Embryonic facial prominence (tissue), 1 donor: ENCODE measurements around the gene SREBF1.

Experiments
- DNase-seq: peaks from one replicate; pipeline ENCODE4 v3.0.0-alpha.2; 2016; ENCODE audit errors: extremely low spot score

SREBF1 gene

DNA sequence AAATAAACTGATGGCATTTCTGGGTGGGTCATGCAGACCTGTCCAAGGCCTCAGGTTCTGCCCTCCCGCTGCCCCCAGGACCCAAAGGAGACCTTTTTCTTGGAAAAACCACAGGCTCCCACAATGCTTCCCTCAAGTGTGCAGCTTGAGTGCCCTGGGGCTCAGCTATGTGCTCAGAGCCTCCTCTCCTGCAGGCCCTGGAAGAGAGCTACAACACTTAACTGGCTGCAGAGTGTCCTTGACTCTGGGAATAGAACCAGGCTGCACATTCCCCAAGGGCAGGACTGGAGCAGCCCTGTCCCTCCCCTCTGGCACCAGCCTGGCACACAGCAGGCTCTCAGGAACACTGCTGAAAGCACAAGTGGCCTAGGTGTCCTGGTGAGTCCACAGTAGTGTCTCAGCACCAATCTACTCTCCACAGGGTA is 4.8 kb upstream of the SREBF1 start:
- no peak for DNase-seq

DNA sequence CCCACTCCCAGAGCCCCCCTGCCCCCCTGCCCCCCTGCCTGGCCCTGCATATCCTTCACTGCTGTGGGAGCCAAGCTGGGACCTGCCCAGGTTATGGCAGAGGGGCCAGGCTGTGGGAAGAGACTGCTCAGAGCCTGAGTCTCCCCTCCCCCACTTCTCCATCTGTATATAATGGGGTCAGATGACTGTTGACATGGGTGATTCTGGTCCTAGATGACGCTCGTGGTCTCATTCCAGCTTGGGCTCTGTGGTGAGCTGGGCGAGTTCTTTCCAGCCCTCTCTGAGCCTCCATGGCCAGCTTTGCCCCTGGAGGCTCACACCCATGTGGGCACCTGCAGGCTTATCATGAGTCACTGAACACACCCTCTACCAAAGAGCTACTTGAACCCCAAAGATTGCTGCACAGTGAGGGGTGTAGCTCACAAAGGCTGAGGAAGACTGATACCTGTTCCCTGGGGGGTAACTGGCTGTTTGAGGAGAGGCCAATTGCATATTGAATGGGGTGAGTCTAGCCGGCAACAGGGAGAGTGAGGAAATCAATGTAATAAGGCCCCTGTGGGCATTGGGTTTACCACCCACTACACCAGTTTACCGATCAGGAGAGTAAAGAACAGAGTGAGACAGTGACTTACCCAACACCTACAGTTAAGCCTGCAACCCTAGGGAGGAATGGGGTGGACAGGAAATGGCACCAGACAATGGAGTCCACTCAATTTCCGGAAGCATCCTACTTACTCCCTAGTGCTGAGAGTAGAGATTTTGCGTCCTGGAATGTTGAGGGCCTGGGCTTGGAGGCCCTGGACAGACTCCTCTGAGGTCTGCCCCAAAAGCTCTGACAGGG is 4.2 kb upstream of the SREBF1 start:
- DNase-seq: no peak

DNA sequence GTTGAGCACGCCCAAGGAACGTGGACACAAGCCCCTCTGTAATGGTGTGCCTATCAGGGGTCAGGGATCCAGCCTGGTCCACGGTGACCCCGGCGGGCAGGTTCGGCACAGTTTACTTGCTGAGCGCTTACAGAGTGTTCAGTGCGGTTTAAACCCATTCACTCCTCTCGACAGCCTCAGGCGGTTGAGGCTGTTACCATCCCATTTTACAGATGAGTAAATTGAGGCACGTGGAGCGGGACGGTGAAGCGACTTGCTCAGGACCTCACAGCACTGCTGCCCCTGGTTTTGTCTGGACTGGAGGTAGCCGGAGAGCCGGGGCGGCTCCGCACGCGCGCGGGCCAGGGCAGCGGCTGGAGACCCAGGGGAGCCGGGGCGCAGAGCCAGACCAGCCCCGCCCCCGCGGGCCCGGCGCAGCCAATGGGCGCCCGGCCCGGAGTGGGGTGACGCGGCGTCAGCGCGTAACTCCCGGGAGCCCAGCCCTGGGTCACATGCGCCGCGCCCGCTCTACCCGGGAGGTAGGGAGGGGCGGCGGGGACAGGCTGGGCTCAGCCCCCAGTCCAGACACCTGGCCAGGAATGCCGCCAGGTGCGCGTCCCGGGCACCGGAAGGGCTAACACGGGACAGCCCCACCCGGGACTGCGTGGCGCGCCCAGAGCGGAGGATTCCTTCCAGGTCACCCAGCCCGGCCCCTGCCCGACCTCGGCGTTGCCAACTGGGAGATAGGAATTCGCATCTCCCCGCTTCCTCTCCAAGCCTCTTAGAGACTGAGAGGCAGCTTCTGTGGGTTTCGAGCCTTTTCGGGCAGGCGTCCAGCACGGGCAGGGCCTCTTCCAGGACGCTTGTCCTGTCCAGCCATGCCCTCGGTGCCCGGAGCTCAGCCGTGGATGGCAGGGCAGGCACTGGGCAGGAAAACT is 3.3 kb upstream of the SREBF1 start:
- DNase-seq: no peak

DNA sequence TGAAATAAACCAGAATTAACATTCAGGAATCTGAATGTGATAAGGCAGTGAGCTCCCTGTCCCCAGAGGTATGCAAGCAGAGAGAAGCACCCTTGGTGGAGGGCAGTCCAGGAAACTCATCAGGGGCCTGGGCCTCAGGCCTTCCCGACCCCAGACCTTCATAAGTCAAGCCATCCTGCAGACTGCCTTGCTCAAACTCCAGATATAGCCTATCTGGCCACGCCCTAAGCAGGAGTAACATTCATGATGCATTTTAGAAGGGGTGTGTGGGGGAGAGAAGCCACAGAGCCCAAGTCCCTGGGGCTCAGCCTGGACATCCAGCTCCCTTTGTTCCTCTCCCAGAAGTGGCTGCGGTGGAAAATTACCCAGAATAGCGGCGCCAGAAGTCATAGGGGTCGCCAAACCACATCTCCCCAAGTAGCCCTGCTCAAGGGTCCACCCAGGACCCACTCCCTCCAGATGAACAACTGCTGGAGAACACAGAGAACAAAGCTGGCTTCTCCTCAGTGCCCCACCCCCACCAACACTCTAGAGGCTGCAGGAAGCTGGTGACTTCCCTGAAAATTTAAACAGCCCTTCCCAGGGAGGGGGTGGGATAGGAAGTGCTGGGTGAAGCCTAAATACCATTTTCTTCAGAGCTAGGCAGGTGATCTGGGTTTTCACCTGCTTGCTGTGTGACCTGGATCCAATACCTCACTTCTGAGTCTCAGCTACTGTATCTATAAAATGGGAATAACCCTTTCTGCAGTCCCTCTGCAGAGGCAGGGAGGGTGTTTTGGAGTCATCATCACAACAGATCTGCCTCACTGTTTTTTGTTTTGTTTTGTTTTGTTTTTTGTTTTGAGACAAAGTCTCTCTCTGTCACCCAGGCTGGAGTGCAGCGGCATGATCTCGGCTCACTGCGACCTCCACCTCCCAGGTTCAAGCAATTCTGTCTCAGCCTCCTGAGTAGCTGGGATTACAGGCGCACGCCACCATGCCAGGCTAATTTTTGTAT is 1.5 kb upstream of the SREBF1 start:
- DNase-seq: no peak

DNA sequence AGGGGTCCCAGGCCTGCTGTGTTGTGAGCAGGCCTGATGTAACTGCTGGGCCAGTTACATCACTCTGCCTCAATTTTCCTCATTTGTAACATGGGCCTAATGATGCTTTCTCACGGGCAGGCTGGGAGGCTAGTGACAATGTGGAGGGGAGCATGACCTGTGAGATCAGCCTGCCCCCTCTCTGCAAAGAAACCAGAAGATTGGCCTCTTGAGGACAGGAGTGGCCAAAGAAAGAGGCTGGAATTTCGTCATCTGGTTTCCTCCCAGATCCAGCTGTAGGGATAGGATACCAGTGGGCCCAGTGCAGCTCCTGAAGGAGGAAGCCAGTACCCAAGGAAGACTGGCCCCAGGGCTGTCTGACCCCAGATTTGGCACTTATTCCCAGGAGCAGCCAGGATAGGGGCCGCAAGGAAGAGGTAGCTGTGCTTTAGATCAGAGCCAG is 615 bp upstream of the SREBF1 start:
- DNase-seq: no peak

DNA sequence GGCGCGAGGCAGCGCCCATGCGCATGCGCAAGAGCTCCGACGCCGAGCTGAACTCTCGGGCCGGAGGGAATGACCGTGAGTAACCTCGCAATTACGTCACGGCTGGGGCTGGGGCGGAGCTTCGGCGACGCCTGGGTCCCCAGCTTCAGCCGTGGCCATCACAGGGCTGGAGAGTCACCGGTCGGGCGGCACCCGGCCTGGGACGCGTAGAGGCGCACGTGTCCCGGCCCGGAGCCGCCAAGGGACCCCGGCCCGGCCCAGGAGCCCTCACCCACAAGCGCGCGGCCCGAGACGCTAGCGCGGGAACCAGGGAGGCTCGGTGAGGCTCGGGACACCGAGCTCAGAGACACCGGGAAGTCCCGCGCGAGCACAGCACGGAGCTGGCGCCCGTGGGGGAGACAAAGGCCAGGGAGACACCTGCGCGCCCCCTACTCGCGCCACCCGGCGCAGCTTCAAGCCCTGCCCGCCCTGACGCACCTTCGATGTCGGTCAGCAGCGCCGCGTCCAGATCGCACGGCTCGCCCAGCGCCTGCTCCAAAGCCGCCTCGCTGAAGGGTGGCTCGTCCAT is 452 bp downstream of the SREBF1 start:
- peak; percentile 86 for DNase-seq

DNA sequence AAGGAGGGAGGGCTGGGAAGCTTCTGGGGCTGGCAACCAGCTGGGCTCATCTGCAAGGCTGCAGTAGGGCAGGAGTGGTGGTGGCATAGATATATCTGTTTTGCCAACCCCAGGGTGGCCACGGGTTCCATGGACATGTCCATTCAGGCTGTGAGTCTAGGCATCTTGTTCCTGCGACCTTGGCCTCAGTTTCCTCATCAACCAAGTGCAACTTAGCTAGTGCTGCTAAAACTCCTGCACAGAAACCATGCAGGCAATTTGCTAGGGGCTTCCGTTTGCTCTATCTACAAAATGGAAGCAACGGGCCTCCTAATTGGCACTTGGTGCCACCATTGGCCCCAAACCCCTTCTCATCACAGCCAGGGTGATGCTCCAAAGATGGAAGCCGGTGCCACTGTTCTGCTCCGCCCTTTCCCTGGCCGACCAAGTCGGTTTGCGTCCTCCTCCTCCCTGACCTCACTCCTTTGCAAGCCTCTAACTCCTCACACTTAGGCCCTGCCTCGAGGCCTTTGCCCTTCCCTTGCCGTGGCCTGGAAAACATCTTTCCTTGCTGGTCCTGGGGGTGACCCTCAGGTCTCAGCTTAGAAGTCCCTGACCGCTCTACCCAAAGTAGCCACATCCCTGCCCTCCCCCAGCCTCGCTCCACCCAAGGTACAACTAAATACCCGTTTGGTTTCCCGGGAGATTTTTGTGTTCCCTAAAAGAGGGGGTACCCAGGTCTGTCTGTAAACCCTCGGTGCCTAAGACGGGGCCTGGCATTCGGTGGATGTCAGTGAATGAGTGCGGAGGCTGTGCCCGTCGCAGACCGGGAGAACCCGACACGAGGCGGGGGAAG is 1.2 kb downstream of the SREBF1 start:
- no peak for DNase-seq

DNA sequence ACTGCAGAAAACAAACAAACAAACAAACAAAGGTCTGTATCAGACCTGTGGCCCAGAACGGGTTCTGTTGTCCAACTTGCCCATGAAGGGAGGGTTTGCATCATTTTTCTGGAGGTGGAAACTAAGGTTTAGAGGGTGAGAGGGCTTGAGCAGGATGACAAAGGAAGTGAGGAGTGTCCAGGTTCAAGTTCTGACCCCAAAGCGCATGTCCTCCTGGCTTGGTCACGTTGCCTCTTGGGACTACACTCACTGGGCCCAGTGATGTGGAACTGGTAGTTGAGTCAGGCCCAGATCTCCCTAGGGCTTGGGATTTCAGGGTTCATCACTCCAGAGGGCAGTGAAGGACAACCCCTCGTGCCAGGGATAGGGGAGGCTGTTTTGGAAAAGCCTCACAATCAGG is 1.8 kb downstream of the SREBF1 start:
- no peak for DNase-seq

DNA sequence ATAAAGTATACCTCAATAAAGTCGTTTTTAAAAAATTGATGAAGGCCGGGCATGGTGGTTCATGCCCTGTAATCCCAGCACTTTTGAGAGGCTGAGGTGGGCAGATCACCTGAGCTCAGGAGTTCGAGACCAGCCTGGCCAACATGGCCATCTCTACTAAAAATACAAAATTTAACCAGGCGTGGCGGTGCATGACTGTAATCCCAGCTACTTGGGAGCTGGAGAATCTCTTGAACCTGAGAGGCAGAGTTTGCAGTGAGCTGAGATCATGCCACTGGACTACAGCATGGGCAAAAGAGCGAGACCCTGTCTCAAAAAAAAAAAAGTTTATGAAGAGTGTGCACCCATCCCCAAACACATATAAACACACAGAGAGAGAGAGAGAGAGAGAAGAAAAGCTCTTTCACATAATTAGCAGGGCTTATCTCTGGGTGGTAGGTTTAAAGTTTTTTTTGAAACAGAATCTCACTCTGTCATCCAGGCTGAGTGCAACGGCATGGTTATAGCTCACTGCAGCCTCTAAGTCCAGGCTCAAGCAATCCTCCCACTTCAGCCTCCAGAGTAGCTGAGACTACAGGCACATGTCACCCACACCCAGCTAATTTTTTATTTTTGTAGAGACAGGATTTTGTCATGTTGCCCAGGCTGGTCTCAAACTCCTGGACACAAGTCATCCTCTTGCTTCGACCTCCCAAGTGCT is 3.0 kb downstream of the SREBF1 start:
- DNase-seq: no peak

DNA sequence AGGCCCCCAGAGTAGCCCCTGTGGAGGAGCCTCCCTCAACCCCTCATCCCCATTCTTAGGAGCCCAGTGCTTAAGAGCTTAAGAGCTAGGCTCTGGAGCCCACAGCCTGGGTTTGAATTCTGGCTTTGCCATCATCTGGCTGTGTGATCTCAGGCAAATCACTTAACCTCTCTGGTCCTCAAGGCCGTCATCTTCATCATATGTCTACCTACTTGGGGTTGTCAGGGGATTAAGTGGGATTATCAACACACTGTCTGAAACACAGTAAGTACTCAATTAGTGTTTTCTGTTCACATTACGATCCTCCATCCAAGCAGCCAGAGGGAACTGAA is 4.8 kb downstream of the SREBF1 start:
- no peak for DNase-seq

DNA sequence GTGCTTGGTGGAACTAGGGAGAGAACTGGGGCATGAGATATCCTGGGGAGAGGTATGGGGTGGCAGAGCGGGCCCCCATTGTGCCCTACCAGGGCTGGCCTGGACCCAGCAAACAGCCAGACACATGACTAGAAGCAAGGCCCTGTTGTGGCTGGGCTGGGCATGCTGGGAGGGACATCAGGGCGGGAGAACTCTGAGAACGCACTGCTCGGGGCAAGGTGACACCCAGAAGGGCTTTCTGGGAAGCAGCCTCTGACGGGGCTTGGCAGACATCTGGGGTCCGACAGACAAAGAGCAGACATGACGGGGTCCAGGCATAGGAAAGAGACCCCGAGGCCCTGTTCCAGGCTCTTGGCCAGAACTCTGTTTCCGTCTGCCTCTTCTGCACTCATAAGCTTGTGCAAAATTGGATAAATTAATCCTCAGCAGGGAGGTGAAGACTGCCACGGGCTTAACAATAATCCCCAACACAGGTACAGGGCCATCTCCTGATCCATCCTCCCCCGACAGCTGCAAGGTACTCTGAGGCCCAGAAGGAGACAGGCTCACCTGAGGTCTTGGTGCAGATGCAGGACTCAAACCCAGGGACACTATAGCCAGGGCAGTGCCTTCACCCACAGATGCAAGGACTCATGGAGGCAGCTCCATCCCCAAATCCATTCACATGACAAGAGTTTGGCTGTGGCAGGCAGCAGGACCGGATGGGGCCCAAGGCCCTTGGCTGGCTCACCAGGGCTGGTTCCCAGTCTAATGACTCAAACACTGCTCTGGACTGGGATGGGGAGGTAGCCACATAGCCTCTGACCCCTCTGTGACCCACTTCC is 5.4 kb downstream of the SREBF1 start:
- DNase-seq: no peak

DNA sequence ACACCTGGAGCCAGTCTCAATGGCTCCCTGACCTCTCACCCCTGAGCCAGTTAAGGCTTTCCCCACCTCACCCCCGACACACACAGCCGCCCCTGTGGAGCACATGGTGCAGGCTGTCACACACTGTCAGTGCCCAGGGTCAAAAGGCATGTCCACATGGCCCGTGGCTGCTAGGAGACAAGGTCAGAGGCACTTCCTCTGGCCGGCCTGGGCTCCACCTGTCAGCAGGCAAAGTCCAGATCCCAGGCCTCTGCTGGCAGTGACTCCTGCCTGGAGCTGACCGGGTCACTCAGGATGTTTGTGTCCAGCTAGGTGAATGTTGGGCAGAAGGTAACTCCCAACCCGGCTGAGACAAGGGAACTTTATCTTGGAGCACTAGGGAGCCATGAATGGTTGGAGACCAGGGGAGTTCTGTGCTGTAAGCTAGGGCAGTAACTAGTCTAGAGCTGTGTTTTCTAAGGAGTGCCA is 6.0 kb downstream of the SREBF1 start:
- no peak for DNase-seq

DNA sequence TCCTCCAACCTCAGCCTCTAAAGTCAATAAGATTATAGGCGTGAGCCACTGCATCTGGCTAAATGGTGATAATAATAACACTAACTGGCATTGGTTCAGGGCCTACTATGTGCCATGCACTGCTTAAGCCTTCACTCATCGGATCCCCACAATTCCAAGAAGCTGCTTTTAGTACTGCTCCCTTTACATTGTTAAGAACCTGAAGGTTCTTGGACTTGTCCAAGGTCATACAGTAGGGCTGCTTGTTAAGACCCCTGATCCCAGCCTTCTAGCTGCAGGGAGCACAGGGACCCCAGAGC is 6.6 kb downstream of the SREBF1 start:
- no peak for DNase-seq

DNA sequence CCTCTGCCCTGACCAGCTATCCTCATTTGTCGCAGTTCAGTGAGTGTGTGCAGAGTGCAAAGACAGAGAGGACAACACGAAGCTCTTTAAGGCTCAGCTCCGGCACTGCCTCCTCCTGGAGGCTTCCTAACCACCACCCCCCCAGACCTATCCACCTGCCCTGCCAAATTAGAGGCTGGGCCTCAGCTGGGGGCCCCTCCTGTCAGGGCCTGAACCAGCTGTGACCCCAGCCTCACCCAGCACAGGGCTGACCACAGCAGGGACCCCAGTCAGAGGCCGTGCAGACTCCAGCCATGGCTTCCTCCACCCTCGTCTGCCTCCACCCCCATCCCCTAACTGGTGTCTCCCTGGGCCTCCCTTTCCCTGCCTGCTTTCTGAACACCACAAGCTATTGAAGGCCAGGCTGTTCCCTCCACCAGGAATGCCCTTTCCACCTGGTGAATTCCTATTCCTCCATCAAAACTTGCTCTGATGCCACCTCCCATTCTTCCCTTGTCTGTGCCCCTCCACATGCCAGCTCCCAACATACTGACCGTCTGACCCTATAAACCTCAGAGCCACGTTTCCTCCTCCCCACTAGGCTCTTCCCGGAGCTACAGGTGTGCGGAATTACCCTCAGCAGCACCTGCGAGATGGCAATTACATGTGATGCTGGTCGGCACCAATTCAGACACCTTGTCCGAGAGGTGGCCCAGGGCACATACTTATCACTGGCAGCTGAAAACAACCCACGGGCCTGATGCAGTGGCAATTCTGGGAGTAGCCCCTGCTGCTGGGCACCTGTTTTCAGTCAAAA is 8.8 kb downstream of the SREBF1 start:
- DNase-seq: no peak

DNA sequence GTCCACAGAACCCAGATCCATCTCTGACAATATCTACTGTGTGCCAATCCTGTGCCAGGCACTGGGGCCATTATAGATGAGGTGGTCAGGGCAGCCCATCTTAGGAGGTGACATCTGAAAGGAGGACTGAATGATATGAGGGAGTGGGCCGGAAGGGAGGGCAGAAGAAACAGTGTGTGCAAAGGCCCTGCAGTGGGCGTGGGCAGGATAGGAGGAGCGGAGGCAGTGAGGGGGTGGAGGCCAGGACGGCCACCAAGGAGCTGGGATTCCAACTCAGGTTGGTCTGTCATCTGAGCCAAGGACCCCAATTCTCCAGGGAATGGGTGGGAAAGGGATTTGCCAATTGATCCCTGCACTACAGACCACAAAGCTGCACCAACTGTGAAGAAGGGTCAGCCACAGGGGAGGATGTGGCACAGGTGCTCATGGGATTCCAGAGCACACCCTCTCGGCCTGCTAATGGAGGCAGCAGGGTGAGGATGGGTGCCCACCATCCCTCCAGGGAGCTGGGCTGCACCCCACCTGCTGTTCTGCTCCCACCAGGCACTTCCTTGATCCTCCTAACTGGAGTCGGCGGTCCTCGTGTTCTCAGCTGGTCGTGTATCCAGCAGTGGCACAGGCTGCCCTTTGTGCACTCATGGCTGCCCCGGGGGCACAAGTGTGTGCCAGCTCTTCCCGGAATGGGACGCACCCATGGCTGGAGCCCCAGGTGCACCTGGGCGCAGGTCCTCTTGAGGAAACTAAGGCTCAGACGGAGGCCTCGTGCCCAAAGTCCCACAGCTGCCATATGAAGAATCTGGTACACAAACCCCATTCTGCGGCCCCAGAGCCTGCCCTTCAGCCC is 9.6 kb downstream of the SREBF1 start:
- no peak for DNase-seq

DNA sequence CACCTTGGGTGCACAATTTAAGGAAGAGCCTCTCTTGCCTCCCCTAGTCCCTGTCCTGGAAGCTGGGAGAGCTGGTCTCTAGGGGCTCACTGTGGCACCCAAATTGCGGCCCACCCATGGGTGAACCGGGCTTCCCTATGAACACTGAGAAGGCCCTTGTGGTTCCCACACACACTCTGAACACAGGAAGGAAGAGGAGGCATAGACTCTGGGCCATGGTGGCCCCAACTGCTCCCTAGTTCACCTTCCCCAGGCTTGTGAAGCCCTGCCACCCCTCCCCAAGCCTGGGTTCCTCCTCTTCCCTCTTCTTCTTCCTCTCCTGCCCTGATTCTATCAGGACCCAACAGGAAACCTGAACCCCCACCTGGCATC is 10.5 kb downstream of the SREBF1 start:
- DNase-seq: no peak
